ENCODE measurements around the gene NKTR.

- TF ChIP-seq REST (IDR thresholded peaks at IDR 0.05; ENCODE audit: insufficient read depth in 1 of 2, low read depth in 2 of 2, low read length in 1 of 2) (no peak), POLR2AphosphoS5 (IDR thresholded peaks at IDR 0.05; ENCODE audit: low read depth, low read length) (no peak), TCF7L2 (IDR thresholded peaks at IDR 0.05; ENCODE audit: low read depth, low read length) (no peak), SIN3A (IDR thresholded peaks at IDR 0.05; ENCODE audit: borderline replicate concordance, insufficient read depth, low read depth, low read length) (no peak)
- TF ChIP-seq, protein P1, sequence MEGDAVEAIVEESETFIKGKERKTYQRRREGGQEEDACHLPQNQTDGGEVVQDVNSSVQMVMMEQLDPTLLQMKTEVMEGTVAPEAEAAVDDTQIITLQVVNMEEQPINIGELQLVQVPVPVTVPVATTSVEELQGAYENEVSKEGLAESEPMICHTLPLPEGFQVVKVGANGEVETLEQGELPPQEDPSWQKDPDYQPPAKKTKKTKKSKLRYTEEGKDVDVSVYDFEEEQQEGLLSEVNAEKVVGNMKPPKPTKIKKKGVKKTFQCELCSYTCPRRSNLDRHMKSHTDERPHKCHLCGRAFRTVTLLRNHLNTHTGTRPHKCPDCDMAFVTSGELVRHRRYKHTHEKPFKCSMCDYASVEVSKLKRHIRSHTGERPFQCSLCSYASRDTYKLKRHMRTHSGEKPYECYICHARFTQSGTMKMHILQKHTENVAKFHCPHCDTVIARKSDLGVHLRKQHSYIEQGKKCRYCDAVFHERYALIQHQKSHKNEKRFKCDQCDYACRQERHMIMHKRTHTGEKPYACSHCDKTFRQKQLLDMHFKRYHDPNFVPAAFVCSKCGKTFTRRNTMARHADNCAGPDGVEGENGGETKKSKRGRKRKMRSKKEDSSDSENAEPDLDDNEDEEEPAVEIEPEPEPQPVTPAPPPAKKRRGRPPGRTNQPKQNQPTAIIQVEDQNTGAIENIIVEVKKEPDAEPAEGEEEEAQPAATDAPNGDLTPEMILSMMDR (IDR thresholded peaks at IDR 0.05) = no peak
These were observed 37.9 kb downstream of the NKTR start for GRCh38 chr3:42638339-42638842.

Data from Panc1 (cell line).